SH-SY5Y (cell line): ENCODE results near the gene DNAJB13.

Experiments used
- GATA2 ChIP-seq: IDR thresholded peaks from 2 replicates; pipeline ENCODE4 v1.6.1; 2011; ENCODE audit warnings: mild to moderate bottlenecking, low read depth, low read length
- GATA3 ChIP-seq: IDR thresholded peaks from 2 replicates; pipeline ENCODE4 v1.6.1; 2011; ENCODE audit warnings: low read depth, mild to moderate bottlenecking, low read length, moderate library complexity

- TF ChIP-seq GATA3: no peak
- no peak for TF ChIP-seq GATA2
Measured at GRCh38 chr11:73907191-73907590, 43.6 kb upstream of the DNAJB13 start.
